GM21737 (cell line): ENCODE data around the gene CAV2.
"Not testable (repeated sequence)": the region's sequence is repeated elsewhere in the genome, so short reads cannot be mapped to it uniquely, and the experiment has no call there.

Experiments
- ATAC-seq: cut with Tn5 transposase; IDR thresholded peaks from one replicate; pipeline ENCODE4 v1.9.1; 2021; ENCODE audit warnings: mild to moderate bottlenecking, moderate library complexity; ENCODE audit not compliant: unreplicated experiment

The CAV2 gene, protein sequence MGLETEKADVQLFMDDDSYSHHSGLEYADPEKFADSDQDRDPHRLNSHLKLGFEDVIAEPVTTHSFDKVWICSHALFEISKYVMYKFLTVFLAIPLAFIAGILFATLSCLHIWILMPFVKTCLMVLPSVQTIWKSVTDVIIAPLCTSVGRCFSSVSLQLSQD

DNA sequence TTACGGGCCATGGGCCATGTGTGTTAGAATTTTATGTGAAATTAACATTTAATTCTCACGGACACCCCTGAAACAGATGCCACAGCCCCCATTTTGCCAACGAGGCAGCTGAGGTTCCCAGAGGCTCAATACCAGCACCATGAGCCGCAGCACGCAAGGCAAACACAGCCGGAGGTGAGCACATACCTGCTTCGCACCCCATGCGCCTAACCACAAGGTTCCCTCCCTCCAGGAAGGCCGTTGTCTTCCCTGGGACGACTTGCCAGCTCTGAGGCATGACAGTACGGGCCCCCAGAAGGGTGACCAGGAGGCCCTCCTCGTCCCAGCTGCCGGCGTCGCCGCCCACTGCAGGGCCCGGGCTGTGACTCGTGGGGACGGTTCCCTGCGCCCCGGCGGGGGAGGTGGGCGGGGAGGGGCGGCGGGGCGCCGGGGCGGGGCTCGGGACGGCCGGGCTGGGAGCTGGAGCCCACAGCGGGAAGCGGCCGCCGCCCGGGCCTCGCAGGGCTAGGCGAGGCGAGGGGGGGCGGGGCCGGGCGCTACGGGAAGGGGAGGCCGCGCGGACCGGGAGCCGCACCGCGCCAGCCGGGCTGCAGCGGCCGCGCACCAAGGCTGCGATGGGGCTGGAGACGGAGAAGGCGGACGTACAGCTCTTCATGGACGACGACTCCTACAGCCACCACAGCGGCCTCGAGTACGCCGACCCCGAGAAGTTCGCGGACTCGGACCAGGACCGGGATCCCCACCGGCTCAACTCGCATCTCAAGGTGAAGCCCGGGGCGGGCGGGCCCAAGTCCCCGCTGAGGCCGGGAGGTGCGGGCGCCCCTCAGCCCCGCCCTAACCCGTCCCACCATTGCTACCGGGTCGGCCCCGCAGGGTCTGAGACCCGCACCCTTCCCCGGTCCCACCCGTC lies at the start of gene CAV2:
CAV2 (plus strand) TSS at position 571 of the 910 bp plus-strand sequence; CDS start at position 615, 44 bp downstream.
- ATAC-seq = no peak

DNA sequence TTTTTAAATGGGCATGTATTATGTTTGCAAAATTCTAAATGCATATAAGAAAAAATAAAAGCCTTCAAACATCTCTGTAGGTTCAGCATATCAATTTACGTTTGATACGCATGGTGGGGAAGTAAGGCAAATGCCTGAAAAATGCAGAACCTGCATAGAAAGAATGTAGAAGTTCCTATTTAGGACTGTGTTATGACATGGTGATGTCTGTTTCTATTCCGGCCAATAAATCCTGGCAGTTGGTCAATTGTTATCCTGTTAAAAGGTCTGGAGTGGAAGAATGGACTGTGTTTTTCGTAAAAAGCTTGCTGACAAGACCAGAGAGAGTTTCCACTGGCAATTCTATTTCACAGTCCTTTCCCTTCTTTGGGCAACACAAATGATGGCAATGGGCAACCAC lies 49.6 kb upstream of the CAV2 start:
- no peak for ATAC-seq

DNA sequence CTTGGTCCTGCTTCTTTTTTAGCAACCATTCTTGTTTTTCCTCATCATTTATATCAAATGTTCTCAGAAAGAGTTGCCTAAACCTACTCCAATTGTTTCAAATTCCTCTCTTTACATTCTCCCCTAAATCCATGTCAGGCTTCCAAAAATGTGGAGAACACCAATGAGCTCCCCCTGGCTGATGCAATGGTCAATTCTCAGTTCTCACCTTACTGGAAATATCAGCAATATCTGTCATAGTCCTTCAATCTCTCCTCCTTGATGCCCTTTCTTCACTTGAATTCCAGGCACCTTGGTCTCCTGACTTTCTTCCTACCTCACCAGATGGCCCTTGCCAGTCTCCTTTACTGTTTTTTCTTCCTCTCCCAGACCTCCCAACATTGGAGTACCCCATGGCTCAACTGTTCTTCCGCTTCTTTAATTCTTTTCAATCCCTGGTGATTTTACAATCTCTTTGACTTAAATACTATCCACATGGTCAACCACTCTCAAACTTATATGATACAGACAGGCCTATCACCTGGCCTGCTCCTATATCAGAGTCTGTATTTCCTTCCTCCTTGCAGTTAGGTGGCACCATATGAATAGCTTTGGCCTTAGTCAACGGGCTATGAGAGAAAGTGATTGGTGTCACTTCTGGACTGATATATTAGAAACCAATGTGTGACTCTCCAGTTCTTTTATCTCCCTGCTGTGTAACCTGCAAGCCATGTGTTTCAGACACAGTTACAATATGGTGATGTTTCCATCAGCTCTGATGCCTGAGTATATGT lies 47.4 kb upstream of the CAV2 start:
- ATAC-seq = no peak

DNA sequence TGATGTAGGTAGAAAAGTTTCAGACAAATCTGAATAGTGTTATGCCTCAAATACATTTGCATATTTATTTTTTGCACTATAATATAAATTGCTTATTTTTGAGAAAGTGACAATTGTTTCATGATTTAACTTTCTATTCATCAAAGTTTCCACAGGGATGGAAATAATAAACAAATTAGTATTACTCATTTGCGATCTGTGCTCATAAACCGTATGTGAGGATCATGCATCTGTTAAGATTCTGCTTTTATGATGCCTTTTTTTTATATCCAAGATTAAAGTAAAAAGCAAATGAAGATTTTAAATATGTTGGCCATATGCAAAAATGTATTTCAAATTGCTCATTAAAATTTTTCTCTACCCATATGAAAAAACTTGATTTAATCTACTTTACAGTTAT lies 45.2 kb upstream of the CAV2 start:
- no peak for ATAC-seq

DNA sequence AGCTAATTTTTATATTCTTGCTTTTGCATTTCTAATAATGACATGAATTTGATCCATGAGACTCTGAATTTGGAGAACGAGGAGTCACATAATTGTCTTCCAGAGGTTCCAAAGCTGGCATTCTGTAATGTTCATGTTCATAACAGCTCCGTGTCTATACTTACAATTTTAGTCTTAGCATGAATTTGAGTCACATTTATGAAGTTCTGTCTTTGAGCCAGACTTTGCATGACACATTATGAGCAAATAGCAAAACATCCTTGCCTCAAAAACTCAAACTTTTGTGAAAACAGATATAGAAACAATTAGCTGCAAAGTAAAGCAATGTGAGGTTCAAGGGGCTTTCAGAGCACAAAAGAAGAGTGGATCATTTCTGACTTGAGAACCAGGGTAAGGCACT lies 44.5 kb upstream of the CAV2 start:
- ATAC-seq = no peak

DNA sequence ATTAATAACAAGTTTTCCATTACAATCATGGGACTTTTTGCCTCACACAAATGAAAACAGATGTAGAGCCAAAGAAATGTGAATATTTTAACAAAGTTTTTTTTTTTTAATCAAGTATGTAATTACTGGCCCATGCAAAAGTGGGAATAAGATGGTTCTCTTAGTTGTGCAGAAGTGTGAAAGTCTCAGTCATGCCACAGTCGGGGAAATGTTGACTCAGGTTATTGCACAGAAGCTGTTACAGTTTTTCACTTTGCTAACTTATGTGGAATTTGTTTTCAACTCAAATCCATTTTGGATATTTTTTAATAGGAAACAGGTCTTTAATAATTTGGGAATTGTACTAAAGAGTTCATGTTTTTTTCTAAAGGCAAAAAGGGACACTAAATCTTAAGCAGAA lies 44.0 kb upstream of the CAV2 start:
- no peak for ATAC-seq

DNA sequence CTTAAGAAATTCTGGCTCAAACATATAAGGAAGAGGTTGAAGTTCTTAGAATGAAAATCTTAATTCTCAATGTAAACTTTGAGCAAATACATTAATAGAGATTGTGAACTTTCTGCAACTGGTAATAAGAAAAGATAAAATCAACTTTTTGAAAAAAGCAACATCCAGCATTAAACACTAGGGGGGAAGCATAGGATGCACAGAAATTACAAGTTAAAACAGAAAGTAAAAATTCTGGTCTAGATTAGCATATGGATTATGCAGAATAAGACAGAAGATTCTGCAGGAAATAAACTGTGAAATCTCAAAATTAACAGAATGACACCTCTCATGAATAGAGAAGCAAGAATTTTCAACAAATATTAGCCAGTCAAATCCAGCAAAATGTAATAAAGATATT lies 38.0 kb upstream of the CAV2 start:
- no peak for ATAC-seq

DNA sequence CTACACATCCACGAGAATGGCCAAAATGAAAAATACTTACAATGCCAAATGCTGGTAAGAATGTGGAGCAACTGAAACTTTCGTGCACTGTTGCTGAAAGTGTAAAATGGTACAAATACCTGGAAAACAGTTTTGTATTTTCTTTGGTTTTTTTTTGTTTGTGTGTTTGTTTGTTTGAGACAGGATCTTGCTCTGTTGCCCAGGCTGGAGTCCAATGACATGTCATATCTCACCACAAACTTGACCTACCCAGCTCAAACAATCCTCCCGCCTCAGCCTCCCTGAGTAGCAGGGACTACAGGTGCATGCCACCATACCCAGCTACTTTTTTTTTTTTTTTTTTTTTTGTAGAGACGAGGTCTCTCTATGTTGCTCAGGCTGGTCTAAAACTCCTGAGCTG lies 35.6 kb upstream of the CAV2 start:
- no peak for ATAC-seq

DNA sequence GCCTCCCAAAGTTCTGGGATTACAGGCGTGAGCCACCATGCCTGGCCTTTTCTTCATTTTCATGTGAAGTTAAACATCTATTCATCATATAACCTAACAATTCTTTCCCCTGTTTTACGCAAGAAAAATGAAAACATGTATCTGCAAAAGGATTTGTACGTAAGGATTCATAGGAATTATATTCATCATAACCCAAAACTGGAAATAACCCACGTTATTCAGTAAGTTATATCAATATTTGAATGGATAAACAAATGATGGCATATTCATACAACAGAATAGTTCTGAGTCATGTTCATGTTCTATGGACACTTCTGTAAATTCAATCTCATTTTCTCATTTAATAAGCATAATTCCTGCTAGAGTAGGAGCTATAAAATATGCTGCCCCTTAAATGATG lies 35.2 kb upstream of the CAV2 start:
- no peak for ATAC-seq

DNA sequence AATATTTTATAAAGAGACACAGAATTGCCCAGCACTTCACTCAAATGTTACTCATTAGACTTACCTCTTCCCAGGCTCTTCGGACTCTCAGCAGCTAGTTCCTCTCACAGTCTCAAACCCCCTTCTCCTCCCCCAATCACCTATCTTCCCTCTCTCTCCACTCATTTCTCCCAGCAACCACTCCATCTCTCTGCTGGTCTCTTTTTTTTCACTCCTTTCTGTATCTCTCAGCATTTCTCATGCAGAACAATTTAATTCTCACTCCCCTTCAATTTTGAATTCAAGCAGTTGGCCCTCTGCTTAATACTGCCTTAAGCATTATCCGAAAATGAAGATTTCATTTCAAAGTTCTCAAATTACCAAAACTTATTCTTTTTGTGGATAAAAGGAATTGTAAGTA lies 34.4 kb upstream of the CAV2 start:
- ATAC-seq = no peak

DNA sequence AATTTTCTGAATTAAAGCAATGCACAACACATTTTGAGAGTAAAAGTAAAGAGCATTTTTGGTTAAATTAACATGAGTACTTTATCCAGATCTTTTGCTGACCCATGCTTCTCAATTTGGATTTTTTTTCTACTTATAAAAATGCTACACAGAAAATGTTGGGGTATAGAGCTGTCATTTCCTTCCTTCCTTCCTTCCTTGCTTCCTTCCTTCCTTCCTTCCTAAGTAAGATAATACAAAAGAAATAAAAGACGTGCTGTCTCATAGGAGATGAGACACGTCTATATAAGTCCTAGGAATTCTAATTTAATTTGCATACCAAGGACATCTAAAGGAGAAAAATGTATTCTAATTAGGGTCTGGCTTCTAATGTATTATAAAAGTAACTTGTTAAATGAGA lies 31.0 kb upstream of the CAV2 start:
- no peak for ATAC-seq

DNA sequence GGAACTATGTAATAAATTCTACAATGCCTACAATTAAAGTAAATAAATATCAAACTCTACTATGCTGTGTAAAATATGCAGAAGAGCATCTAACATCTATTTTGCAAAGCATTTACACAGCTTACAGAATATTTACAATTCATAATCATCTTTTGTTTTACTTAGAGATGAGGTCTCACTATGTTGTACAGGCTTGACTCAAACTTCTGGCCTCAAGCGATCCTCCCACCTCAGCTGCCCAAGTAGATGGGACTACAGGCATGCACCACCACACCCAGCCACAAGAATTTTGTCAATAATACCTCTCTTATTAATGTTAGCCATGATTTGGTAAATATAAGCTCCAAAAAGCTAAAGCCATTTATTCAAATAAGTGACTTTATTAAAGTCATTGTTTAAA lies 21.9 kb upstream of the CAV2 start:
- no peak for ATAC-seq

DNA sequence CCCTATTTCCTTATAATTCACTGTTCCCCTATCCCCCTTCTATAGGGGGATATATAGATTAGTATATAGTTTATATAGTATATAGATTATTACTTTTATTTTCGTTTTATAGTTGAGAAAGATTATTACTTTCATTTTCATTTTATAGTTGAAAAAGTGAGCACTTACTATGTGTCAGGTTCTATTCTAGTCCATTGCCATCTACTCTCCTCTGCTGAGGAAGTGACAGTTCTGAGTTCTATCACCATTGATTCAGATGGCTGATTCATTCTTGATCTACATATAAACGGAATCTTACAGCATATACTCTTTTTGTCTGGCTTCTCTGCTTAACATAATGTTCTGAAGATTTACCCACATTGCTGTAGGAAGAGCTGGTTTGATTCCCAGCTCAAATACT lies 20.7 kb upstream of the CAV2 start:
- ATAC-seq = no peak

DNA sequence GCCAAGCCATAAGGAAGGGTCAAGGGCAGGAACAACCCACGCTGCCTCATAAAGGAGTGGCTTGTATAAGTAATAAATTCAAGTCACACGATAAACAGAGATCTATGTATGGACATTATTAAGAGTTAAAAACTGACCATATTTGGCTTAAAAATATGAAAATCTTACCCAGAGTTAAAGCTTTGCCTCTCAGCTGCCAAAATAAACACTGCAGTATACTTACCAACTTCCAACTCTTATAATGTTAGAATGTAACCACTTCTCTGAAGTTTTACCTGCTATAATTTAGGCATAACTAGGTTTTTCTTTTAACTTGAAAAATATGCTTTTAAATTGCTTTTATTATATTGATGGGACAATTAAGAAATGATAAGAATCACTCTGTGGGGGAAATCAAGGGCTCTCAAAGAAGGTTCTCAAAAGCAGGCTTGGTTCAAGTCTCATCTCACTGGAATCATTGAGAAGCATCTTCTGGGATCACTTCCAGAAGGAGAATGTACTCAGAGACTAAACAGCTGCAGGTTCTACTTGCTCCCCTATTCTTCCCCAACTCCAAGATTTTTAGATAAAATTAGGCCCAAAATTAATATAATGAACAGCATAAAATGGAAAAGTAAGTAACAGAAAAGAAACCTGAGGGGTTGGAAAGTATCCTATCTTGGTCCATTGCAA lies 16.1 kb upstream of the CAV2 start:
- ATAC-seq = no peak

DNA sequence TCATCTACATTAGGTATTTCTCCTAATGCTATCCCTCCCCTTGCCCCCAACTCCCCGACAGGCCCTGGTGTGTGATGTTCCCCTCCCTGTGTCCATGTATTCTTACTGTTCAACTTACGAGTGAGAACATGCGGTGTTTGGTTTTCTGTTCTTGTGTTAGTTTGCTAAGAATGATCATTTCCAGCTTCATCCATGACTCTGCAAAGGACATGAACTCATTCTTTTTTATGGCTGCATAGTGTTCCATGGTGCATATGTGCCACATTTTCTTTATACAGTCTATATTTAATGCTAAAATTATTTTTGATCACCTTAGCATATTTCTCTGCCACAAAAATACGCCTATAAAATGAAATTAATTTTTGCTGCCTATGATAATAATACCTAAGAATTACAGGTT lies 15.1 kb upstream of the CAV2 start:
- ATAC-seq = not testable (repeated sequence)

DNA sequence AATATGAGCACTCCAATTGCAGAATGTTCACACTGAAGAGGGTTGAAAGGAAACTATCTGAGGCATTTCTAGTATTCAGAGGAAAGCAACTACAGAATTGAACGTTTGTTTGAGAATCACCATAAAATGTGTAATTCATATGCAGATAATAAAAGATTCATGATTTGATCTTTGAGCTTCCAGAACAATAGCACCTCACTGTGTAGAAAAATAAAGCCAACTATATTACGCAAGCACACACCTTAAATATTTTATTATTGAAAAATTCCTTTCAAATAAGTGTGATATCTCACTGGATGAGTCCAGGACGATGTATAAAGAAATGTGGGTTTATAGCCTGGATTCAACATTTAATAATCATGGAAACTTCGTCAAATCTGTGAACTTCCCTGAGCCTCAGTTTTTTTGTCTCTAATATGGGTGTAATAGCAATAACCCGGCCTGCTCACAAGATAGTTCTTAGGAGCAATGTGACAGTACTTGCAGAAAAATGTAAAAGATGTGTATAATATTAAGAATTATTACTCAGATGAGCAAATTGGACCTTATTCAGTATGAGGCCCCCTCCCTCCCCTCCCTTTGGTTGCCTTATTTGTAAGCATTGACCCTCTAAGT lies 11.5 kb upstream of the CAV2 start:
- no peak for ATAC-seq

DNA sequence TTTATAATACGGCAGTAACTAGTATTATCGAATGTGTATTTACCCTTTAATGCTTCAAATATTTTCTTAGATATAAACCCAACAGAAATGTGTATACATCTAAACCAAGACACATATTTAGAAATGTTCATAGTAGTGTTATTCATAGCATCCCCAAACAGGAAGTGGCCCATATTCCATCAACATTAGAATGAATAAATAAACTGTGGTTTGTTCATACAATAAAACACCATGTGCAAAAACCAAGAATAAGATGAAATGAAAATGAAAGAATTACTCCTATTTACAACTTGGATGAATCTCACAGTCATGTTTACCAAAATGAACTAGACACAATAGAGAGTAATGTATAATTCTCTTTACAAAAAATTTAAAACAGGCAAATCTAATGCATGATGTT lies 9.2 kb upstream of the CAV2 start:
- no peak for ATAC-seq

DNA sequence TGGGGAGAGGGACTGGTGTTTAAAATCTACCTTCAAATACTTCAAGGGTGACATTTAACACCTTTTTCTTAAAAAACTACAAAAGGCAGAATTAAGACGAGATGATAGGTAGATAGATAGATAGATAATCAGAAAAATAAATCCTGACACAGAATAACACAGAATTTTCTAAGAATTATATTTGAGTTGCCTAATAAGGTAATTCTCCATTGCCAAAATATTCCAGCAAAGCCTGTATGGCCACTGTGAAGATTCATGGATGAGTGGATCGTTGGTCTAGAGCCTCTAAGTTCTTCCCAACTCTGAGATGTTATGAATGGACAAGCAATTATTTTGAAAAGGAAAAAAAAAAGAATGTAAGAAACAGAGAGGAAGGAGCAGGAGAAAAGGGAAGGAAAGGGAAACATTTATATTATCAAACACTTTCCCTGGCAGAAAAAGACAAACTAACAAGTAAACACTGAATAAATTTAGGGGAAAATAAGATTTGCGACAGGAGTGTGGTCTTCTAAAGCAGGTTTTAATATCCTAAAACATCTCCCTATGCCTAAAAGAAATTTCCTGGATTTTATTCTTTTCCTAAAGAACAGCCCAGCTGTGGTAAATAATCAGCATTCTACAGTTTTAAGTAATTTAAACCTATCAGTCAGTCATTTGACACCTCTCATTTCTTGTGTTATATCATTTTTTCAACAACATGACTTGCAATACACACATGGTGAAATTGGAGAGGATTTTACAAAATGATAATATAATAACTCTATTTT lies 7.5 kb upstream of the CAV2 start:
- no peak for ATAC-seq

DNA sequence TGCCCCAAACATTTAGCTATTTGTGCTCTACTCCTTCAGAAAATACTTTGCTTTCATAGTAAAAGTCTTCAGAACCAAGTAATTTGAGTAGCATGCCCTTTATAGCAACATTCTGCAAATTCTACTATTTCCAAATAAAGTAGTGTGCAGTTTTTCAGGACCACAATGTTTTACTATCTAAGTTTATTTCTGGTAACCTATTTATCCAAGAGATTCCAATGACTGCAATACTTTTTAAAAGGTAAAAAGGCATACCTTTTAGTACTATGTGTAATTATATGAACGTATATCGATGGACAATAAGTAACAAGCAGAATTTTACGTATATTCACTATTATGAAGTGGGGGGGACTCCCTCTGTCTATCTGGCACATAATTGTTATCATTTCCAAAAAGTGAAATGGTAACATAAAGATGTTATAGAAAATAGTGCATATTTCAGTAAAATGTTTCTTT lies 6.9 kb upstream of the CAV2 start:
- no peak for ATAC-seq

DNA sequence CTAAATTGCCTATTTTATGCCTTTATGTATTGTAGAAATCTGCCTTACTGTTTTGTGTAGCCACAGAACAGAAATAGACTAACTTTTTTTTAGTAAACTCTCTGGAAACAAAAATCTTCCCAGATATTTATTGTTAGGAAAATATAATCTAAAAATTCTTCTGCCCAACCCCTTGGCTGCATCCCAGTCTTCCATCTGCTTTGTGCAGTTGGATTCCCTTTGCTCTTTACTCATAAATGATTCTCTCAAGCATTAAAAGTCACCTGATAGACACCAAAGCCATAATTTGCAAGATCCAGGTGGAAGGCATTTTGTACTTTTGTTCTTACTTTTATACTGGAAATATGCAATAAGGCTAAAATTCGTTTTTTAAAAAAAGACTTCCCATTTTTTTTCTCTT lies 6.1 kb upstream of the CAV2 start:
- ATAC-seq = no peak
